Limb (tissue), 2 donors: ENCODE results near the gene HTR3A.

ENCODE experiments used
- DNase-seq, 2 donors: peaks; one replicate each; pipeline ENCODE4 v3.0.0-alpha.2; 2016; ENCODE audit errors: extremely low spot score in 2 of 2

Gene HTR3A

GRCh38 chr11:114017723-114018122 lies 42.8 kb downstream of the HTR3A start:
- no peak for DNase-seq

- DNase-seq, result no peak
Measured at GRCh38 chr11:114019046-114019445, 44.1 kb downstream of the HTR3A start.

- DNase-seq, result no peak
Measured at GRCh38 chr11:114019574-114019973, 44.7 kb downstream of the HTR3A start.

- no peak for DNase-seq
Measured at GRCh38 chr11:114025329-114025907, 50.5 kb downstream of the HTR3A start.

GRCh38 chr11:114026355-114026754 lies 51.4 kb downstream of the HTR3A start:
- DNase-seq, result no peak

GRCh38 chr11:114027391-114027790 lies 52.5 kb downstream of the HTR3A start:
- no peak for DNase-seq

GRCh38 chr11:114027926-114028325 lies 53.0 kb downstream of the HTR3A start:
- no peak for DNase-seq

GRCh38 chr11:114031246-114031966 lies 56.5 kb downstream of the HTR3A start:
- no peak for DNase-seq

- DNase-seq, result no peak
Measured at GRCh38 chr11:114031967-114032320, 57.0 kb downstream of the HTR3A start.

- no peak for DNase-seq
Measured at GRCh38 chr11:114033066-114033465, 58.2 kb downstream of the HTR3A start.

GRCh38 chr11:114033572-114033971 lies 58.7 kb downstream of the HTR3A start:
- no peak for DNase-seq

GRCh38 chr11:114034956-114035355 lies 60.0 kb downstream of the HTR3A start:
- DNase-seq, result no peak

- DNase-seq, result peak; percentile 73 to 80
Measured at GRCh38 chr11:114036147-114036811, 61.4 kb downstream of the HTR3A start.

GRCh38 chr11:114036958-114037357 lies 62.0 kb downstream of the HTR3A start:
- no peak for DNase-seq

GRCh38 chr11:114039551-114039950 lies 64.6 kb downstream of the HTR3A start:
- no peak for DNase-seq
